Adrenal gland (tissue), 5 donors: Measurements from ENCODE around the gene ABCG1.

ENCODE experiments used
- POLR2A ChIP-seq, 2 donors: fragments of 450-650 bp; IDR thresholded peaks; one replicate each; pipeline ENCODE4 v1.6.1; 2017; ENCODE audit warnings: antibody characterized with exemption in 2 of 2, mild to moderate bottlenecking in 2 of 2, moderate library complexity in 1 of 2
- TF ChIP-seq, protein P1 (sequence below), 6 experiments: fragments of 450-650 bp in 4 of 6; fragments of 200-600 bp in 2 of 6; sonication (generic) in 1 of 6; IDR thresholded peaks; 1 replicate in 5 of 6; 2 replicates in 1 of 6; pipeline versions ENCODE4 v1.5.1 to v1.8.0; 2016 to 2021; ENCODE audit warnings: antibody characterized with exemption in 6 of 6, mild to moderate bottlenecking in 2 of 6, moderate library complexity in 1 of 6
- donor health status: DM: no; HTN: no; CAD: no.

- TF ChIP-seq, protein P1, sequence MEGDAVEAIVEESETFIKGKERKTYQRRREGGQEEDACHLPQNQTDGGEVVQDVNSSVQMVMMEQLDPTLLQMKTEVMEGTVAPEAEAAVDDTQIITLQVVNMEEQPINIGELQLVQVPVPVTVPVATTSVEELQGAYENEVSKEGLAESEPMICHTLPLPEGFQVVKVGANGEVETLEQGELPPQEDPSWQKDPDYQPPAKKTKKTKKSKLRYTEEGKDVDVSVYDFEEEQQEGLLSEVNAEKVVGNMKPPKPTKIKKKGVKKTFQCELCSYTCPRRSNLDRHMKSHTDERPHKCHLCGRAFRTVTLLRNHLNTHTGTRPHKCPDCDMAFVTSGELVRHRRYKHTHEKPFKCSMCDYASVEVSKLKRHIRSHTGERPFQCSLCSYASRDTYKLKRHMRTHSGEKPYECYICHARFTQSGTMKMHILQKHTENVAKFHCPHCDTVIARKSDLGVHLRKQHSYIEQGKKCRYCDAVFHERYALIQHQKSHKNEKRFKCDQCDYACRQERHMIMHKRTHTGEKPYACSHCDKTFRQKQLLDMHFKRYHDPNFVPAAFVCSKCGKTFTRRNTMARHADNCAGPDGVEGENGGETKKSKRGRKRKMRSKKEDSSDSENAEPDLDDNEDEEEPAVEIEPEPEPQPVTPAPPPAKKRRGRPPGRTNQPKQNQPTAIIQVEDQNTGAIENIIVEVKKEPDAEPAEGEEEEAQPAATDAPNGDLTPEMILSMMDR (IDR thresholded peaks at IDR 0.05): no peak
- TF ChIP-seq POLR2A (IDR thresholded peaks at IDR 0.05): no peak
Measured at GRCh38 chr21:42223826-42224575, 5.1 kb downstream of the ABCG1 start.
